ENCODE results near the gene NSMF. TPM values are rescaled to one million over a fixed set of nuclear protein-coding genes. Genes with fewer than 3 reads are reported as not detected.
A peak's percentile ranks its signal among the peaks of the same experiment; 100 is the strongest.

The NSMF gene
- total RNA-seq, 1 donor from 2014 or later = 67.8 TPM

DNA sequence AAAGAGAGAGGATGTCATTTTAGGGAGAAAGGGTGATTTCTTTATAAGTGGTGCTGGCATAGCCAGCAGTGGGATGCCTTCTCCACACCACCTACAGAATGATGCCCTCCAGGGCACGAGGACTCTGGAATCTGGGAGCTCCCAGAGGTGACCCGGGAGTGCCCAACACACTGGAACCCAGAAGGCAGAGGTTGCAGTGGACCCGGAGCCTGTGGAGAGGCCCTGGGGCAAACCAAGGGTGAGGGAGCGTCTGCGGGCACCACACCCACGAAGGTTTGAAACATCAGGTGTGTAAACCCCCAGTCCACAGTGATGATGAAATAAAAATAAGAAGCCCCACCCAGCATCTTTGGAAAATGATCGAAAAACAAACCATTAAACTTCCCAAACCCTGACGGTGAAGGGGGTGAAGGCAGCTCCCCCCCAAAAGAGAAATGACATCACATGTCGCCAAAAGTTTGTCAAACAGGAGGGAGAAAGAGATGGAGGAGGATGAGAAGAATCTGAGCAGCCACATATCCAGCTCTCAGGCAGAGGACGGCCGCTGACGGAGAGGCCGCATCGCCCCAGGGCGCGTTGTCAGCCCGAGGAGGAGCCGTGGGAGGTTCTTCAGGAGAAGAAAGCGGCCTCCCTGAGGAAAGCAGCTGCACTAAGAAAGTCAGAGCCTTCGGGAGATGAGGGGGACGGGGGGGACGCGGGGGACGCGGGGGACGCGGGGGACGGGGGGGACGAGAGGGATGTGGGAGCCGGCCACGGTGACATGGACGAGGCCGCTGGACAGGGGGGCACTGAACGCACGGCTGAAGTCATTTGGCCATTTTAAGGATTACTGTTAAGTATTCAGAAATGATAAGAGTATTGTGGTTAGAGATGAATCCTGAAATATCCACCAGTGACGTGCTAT is 43.1 kb upstream of the NSMF start:
- peaks cover 7% of the 10 kb centered on the region for H3K27me3 Mint-ChIP-seq
- peak overlapping the region; percentile 77 for H3K4me3 Mint-ChIP-seq
- no peak for DNase-seq (ENCODE audit: extremely low spot score, unreplicated experiment)
- H3K27ac Mint-ChIP-seq = peak overlapping the region; percentile 91
- H3K4me1 Mint-ChIP-seq (ENCODE audit: unreplicated experiment) = peaks cover 5% of the 10 kb centered on the region
- H3K9me3 Mint-ChIP-seq = peaks cover 5% of the 10 kb centered on the region
- no peaks in the 10 kb centered on the region for H3K36me3 Mint-ChIP-seq
- TF ChIP-seq CTCF (conservative IDR thresholded peaks at IDR 0.05) = no peak

GRCh38 chr9:137501457-137501856 is 42.3 kb upstream of the NSMF start:
- Mint-ChIP-seq H3K27ac (peak overlapping the region; percentile 91), H3K9me3 (peaks cover 5% of the 10 kb centered on the region), H3K36me3 (no peaks in the 10 kb centered on the region), H3K27me3 (peaks cover 7% of the 10 kb centered on the region), H3K4me3 (peak overlapping the region; percentile 77), H3K4me1 (ENCODE audit: unreplicated experiment) (peaks cover 5% of the 10 kb centered on the region)
- no peak for TF ChIP-seq CTCF (conservative IDR thresholded peaks at IDR 0.05)
- DNase-seq (ENCODE audit: extremely low spot score, unreplicated experiment) = no peak

DNA sequence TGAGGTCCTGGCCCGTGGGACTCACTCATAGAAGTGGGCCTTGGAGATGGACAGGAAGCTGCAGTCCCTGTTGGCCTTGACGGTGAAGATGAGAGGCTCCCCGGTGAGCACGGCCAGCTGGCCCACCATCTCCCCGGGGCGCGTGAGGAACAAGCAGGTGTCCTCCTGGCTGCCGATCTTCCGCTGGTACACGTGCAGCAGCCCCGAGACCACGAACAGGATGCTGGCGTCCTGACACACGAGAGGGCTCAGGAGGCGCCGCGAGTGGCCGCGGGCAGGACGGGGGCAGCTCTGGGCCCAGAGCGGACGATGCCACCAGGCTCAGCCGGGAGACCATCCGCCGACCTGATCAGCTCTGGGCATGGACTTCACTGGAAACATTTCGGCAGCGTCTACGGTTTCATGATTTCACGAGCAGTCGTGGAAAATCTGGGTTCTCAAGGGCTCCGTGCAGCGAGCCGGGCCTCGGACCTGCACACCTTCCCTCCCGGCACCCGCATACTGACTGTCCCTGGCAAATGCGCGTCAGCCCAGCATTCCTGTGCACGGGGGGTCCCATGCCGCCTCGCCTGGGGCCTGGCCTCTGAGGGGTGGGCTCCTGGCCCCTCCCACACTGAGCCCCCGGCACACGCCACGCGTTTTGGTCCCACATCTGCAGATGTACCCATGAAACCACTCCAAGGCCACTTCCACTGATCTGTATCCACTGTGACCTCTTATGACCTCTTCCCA is 41.7 kb upstream of the NSMF start:
- Mint-ChIP-seq H3K36me3 (no peaks in the 10 kb centered on the region), H3K4me3 (no peak overlapping the region), H3K4me1 (ENCODE audit: unreplicated experiment) (peaks cover 5% of the 10 kb centered on the region), H3K9me3 (peaks cover 5% of the 10 kb centered on the region), H3K27ac (no peak overlapping the region), H3K27me3 (peaks cover 7% of the 10 kb centered on the region)
- no peak for TF ChIP-seq CTCF (conservative IDR thresholded peaks at IDR 0.05)
- DNase-seq (ENCODE audit: extremely low spot score, unreplicated experiment) = no peak

DNA sequence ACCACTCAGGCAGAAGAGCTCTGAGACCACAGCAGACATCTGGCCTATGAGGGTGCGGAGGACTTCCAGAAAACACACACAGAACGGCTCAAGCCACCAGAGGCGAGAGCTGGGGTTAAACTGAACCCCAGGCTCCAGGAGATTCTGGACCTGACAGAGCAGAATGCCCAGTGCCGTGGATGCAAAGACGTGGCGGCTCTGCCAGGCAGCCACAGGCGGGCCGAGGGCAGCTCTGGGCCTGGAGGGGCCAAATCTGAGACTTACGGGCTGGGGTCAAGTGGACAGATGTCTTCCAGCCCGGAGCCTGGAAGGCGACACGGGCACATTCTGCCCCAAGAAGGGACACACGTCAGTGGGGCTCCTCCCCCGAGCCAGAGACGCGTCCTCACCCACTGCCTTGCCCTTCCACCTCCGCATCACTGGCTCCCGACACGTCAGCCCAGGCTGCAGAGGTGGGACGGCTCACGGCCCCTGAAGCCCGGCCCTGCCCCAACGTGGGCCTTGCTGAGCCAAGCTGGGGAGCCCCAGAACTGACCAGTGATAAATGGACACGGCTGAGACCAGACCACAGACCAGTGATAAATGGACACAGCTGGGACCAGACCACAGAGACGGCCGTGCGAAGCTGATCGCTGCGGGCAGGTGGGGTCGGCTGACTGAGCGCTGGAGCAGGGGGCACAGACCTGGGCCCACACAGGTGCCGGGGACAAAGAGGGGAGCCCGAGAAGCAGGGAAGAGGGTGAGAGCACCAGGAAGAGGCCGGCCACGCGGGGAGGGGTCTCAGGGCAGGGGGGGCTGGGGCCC is 40.9 kb upstream of the NSMF start:
- Mint-ChIP-seq H3K27ac (no peak overlapping the region), H3K36me3 (no peaks in the 10 kb centered on the region), H3K4me1 (ENCODE audit: unreplicated experiment) (peaks cover 5% of the 10 kb centered on the region), H3K4me3 (no peak overlapping the region), H3K9me3 (peaks cover 5% of the 10 kb centered on the region), H3K27me3 (peaks cover 7% of the 10 kb centered on the region)
- TF ChIP-seq CTCF (conservative IDR thresholded peaks at IDR 0.05) = no peak
- no peak for DNase-seq (ENCODE audit: extremely low spot score, unreplicated experiment)

DNA sequence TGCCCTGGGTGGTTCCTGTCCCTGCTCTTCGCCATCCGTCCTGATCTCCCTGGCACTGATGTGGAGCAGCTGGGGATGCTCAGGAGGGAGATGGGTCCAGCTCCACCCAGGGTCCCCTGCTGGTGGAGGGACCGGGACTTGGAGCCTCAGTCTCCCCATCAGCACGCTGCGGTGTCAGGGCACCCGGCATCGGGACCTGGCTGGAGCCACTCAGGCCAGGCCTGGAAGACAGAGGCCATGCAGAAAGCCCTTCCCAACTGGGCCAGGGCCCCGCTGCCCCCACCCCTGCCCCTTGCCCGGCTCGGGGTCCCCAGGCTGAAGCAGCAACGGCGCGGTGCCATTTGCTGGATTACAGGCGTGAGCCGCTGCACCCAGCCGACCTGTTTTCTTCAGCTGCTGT is 40.3 kb upstream of the NSMF start:
- H3K27ac Mint-ChIP-seq = no peak overlapping the region
- no peak for DNase-seq (ENCODE audit: extremely low spot score, unreplicated experiment)
- peaks cover 5% of the 10 kb centered on the region for H3K4me1 Mint-ChIP-seq (ENCODE audit: unreplicated experiment)
- peaks cover 5% of the 10 kb centered on the region for H3K9me3 Mint-ChIP-seq
- H3K36me3 Mint-ChIP-seq = no peaks in the 10 kb centered on the region
- TF ChIP-seq CTCF (conservative IDR thresholded peaks at IDR 0.05) = no peak
- H3K4me3 Mint-ChIP-seq = no peak overlapping the region
- H3K27me3 Mint-ChIP-seq = peaks cover 7% of the 10 kb centered on the region
